Measurements from ENCODE around the gene EMX1. TPM values are rescaled to one million over a fixed set of nuclear protein-coding genes. Genes with fewer than 3 reads are reported as not detected.

EMX1 gene
- total RNA-seq, 1 donor from 2014 or later = 0.43 TPM

GRCh38 chr2:72891091-72891818 is 26.1 kb upstream of the EMX1 start:
- TF ChIP-seq EZH2 (IDR thresholded peaks at IDR 0.05) (no peak), EZH2phosphoT487 (IDR thresholded peaks at IDR 0.05) (no peak)
- TF ChIP-seq, protein P1, sequence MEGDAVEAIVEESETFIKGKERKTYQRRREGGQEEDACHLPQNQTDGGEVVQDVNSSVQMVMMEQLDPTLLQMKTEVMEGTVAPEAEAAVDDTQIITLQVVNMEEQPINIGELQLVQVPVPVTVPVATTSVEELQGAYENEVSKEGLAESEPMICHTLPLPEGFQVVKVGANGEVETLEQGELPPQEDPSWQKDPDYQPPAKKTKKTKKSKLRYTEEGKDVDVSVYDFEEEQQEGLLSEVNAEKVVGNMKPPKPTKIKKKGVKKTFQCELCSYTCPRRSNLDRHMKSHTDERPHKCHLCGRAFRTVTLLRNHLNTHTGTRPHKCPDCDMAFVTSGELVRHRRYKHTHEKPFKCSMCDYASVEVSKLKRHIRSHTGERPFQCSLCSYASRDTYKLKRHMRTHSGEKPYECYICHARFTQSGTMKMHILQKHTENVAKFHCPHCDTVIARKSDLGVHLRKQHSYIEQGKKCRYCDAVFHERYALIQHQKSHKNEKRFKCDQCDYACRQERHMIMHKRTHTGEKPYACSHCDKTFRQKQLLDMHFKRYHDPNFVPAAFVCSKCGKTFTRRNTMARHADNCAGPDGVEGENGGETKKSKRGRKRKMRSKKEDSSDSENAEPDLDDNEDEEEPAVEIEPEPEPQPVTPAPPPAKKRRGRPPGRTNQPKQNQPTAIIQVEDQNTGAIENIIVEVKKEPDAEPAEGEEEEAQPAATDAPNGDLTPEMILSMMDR (IDR thresholded peaks at IDR 0.05) = no peak
- H3K36me3 ChIP-seq = no peaks in the 10 kb centered on the region
- DNase-seq (ENCODE audit: low spot score) = no peak
- no peaks in the 10 kb centered on the region for H3K79me2 ChIP-seq (ENCODE audit: low read depth)
- H3K9me3 ChIP-seq (ENCODE audit: low read depth) = no peaks in the 10 kb centered on the region
- H4K20me1 ChIP-seq (ENCODE audit: low read depth) = peaks cover 6% of the 10 kb centered on the region
- peaks cover 13% of the 10 kb centered on the region for H3F3A ChIP-seq (ENCODE audit: low read depth)
- H3K9ac ChIP-seq = no peak overlapping the region
- no peak overlapping the region for H3K4me3 ChIP-seq
- H3K27ac ChIP-seq = no peak overlapping the region
- peaks cover 43% of the 10 kb centered on the region for H3K27me3 Mint-ChIP-seq (ENCODE audit: insufficient read depth, low read depth)
- H3K27ac Mint-ChIP-seq = no peak overlapping the region
- H3K4me2 ChIP-seq = no peak overlapping the region
- H2AFZ ChIP-seq (replicated peaks) = no peak overlapping the region
- H3K27me3 ChIP-seq = peaks cover 66% of the 10 kb centered on the region
- peaks cover 12% of the 10 kb centered on the region for H3K4me1 ChIP-seq
- H3K9me3 Mint-ChIP-seq = no peaks in the 10 kb centered on the region
- no peaks in the 10 kb centered on the region for H3K36me3 Mint-ChIP-seq
- H3K4me1 Mint-ChIP-seq = peaks cover 18% of the 10 kb centered on the region
- H3K4me3 Mint-ChIP-seq = no peak overlapping the region

DNA sequence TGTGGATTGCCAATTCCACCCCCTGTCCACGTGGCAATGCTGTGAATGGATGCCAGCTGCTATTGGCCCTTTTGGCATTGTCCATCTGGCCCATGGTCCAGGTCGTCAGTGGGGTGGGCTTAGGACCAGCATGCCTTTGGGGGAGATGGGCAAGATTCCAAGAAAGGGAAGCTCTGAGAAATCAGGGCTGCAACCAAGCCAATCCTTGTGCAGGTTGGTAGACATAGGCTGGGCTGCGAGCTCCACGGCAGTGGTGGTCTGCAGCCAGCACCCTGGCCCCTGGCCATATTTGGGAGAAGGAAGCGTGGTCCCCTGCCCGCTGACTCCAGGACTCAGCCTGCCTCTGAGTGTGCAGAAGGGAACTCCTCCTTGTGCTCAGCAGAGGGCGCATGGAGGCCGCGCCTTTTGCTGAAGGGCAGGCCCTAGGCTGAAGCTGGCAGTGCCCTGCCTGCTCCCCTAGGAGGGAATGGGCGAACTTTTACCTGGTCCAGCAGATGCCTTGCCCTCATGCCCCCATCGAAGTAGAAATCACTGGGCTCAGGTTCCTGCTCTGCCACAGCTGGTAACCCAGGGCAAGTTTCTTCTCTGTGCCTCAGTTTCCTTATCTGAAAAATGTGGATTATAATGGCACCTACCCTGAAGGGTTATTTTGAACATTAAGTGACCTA is 24.7 kb upstream of the EMX1 start:
- Histone ChIP-seq H4K20me1 (ENCODE audit: low read depth) (peaks cover 6% of the 10 kb centered on the region), H3K27ac (no peak overlapping the region), H3K27me3 (peaks cover 66% of the 10 kb centered on the region), H3K79me2 (ENCODE audit: low read depth) (no peaks in the 10 kb centered on the region), H3K36me3 (no peaks in the 10 kb centered on the region), H3K4me1 (peaks cover 14% of the 10 kb centered on the region), H3K4me2 (no peak overlapping the region), H2AFZ (replicated peaks) (no peak overlapping the region), H3K4me3 (no peak overlapping the region), H3K9ac (no peak overlapping the region), H3F3A (ENCODE audit: low read depth) (peaks cover 3% of the 10 kb centered on the region), H3K9me3 (ENCODE audit: low read depth) (no peaks in the 10 kb centered on the region)
- no peaks in the 10 kb centered on the region for H3K36me3 Mint-ChIP-seq
- H3K4me1 Mint-ChIP-seq = peaks cover 15% of the 10 kb centered on the region
- H3K27ac Mint-ChIP-seq = no peak overlapping the region
- DNase-seq (ENCODE audit: low spot score) = peak; percentile 87
- no peak overlapping the region for H3K4me3 Mint-ChIP-seq
- H3K9me3 Mint-ChIP-seq = no peaks in the 10 kb centered on the region
- peaks cover 41% of the 10 kb centered on the region for H3K27me3 Mint-ChIP-seq (ENCODE audit: insufficient read depth, low read depth)
- TF ChIP-seq EZH2 (IDR thresholded peaks at IDR 0.05) (no peak), EZH2phosphoT487 (IDR thresholded peaks at IDR 0.05) (no peak)
- TF ChIP-seq, protein P1 (IDR thresholded peaks at IDR 0.05) = peak; percentile 78

DNA sequence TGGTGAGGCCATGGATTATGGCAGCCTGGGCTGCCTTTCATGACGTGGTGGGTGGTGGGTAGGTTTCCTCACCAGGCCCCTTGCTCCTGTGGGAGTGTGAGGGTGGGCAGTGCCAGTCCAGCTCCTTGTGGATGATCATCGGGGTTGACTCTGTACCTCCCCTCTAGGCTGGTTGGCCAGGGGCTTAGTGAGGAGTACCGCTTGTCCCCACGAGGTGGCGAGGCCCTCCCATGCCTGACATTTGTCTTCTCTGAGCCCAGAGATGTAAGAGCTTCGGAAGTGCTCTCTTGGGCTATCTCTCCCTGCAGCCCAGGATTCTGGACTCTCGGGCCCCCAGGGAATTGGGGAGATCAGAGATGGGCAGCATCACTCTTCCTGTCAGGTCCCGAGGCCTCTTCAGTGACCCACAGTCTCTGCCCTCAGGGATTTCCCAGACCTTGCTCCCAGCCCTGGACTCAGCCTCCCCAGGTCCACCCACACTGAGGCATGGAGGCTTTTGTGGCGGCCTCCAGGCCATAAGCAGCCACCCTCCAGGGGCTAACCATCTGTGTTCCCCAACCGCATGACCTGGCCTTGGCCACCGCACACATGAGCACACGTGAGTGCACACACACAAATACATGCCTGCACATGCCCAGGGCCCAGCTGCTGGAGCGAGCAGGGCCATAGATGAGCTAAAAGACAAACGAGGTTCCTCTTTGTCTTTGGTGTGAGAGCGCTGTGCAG is 23.6 kb upstream of the EMX1 start:
- H4K20me1 ChIP-seq (ENCODE audit: low read depth) = no peaks in the 10 kb centered on the region
- no peaks in the 10 kb centered on the region for H3K9me3 ChIP-seq (ENCODE audit: low read depth)
- peak; percentile 85 for DNase-seq (ENCODE audit: low spot score)
- H3K4me3 ChIP-seq = no peak overlapping the region
- no peaks in the 10 kb centered on the region for H3K79me2 ChIP-seq (ENCODE audit: low read depth)
- TF ChIP-seq EZH2phosphoT487 (IDR thresholded peaks at IDR 0.05) = no peak
- TF ChIP-seq, protein P1 (IDR thresholded peaks at IDR 0.05) = peak; percentile 76
- no peak for TF ChIP-seq EZH2 (IDR thresholded peaks at IDR 0.05)
- H3K36me3 ChIP-seq = no peaks in the 10 kb centered on the region
- peaks cover 25% of the 10 kb centered on the region for H3K4me1 ChIP-seq
- Mint-ChIP-seq H3K27me3 (ENCODE audit: insufficient read depth, low read depth) (peaks cover 38% of the 10 kb centered on the region), H3K36me3 (no peaks in the 10 kb centered on the region), H3K4me1 (peaks cover 16% of the 10 kb centered on the region), H3K27ac (no peak overlapping the region), H3K4me3 (no peak overlapping the region), H3K9me3 (no peaks in the 10 kb centered on the region)
- H3K27ac ChIP-seq = no peak overlapping the region
- H3F3A ChIP-seq (ENCODE audit: low read depth) = peaks cover 13% of the 10 kb centered on the region
- H2AFZ ChIP-seq (replicated peaks) = no peak overlapping the region
- no peak overlapping the region for H3K9ac ChIP-seq
- peaks cover 62% of the 10 kb centered on the region for H3K27me3 ChIP-seq
- H3K4me2 ChIP-seq = no peak overlapping the region
